GM13976 (cell line): ENCODE data around the gene GALC.

Experiments
- DNase-seq: peaks from one replicate; pipeline ENCODE4 v3.0.0; 2012; ENCODE audit warnings: low spot score
- CTCF ChIP-seq: IDR thresholded peaks from 2 replicates; pipeline ENCODE4 v1.5.1; 2012; ENCODE audit warnings: borderline replicate concordance, mild to moderate bottlenecking; ENCODE audit not compliant: insufficient read depth; ENCODE audit errors: extremely low read depth, missing control alignments, control extremely low read depth
- in situ Hi-C: fragments of 300-500 bp; cut with MboI; formaldehyde crosslinking; loops from one replicate; pipeline ENCODE4 v1.12.0; 2022; ENCODE audit warnings: low sequenced_read_pairs, mixed read lengths, inconsistent platforms; ENCODE audit not compliant: unreplicated experiment

The GALC gene

GRCh38 chr14:87992718-87993628, at the start of gene GALC:
GALC (minus strand) TSS chr14:87993182; CDS start chr14:87993164, 18 bp downstream.
- DNase-seq, result peak; percentile 90
- in situ Hi-C loops, result no loop called here
- peak; percentile 9 for TF ChIP-seq CTCF

- no peak for TF ChIP-seq CTCF
- no peak for DNase-seq
- in situ Hi-C loops, result no loop called here
Measured at GRCh38 chr14:88040146-88040545, 47.2 kb upstream of the GALC start.

GRCh38 chr14:88039197-88039596, 46.2 kb upstream of the GALC start:
- in situ Hi-C loops, result no loop called here
- no peak for DNase-seq
- no peak for TF ChIP-seq CTCF

GRCh38 chr14:88037325-88037724, 44.3 kb upstream of the GALC start:
- in situ Hi-C loops, result no loop called here
- TF ChIP-seq CTCF, result no peak
- DNase-seq, result no peak

DNA sequence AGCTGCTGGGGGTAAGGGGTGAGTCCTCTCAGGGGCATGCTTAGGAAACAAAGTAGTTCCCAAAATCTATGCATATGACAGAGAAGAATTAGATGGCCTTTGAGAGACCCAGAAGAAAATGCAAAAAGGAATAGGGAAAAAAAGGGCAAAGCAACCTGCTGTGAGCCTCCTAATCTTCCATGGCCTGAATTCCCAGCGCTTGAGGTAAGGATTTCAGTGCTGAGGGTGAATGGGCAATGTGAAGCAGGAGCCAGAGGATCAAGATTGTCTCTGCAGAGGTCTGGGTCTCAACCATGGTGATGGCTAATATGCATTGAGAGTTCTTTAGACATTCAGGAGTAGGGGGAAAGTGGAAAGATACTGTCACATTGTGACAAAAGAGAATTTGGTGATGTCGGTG, 43.4 kb upstream of the GALC start:
- in situ Hi-C loops, result no loop called here

GRCh38 chr14:88034076-88034475, 41.1 kb upstream of the GALC start:
- in situ Hi-C loops, result no loop called here
- TF ChIP-seq CTCF, result no peak
- DNase-seq, result no peak

More for the DNA sequence above, 43.4 kb upstream of the GALC start:
- DNase-seq, result no peak
- TF ChIP-seq CTCF, result no peak
